Keratinocyte (primary cell): ENCODE measurements around the gene HNRNPA2B1.

ENCODE experiments used
- CTCF ChIP-seq, 3 experiments: IDR thresholded peaks in 1 of 3; conservative IDR thresholded peaks in 1 of 3; optimal IDR thresholded peaks in 1 of 3; 2 replicates in 2 of 3; 3 replicates in 1 of 3; pipeline versions ENCODE3 to v1.5.1; 2011; ENCODE audit warnings: low read length in 3 of 3, mild to moderate bottlenecking in 3 of 3, moderate library complexity in 2 of 3, control low read depth in 1 of 3, inconsistent platforms in 1 of 3; ENCODE audit not compliant: insufficient read depth in 2 of 3; ENCODE audit errors: extremely low read depth in 1 of 3
- EZH2 ChIP-seq: IDR thresholded peaks from one replicate; pipeline ENCODE4 v1.6.1; 2012; ENCODE audit warnings: inconsistent platforms, mild to moderate bottlenecking, low read length, moderate library complexity

DNA sequence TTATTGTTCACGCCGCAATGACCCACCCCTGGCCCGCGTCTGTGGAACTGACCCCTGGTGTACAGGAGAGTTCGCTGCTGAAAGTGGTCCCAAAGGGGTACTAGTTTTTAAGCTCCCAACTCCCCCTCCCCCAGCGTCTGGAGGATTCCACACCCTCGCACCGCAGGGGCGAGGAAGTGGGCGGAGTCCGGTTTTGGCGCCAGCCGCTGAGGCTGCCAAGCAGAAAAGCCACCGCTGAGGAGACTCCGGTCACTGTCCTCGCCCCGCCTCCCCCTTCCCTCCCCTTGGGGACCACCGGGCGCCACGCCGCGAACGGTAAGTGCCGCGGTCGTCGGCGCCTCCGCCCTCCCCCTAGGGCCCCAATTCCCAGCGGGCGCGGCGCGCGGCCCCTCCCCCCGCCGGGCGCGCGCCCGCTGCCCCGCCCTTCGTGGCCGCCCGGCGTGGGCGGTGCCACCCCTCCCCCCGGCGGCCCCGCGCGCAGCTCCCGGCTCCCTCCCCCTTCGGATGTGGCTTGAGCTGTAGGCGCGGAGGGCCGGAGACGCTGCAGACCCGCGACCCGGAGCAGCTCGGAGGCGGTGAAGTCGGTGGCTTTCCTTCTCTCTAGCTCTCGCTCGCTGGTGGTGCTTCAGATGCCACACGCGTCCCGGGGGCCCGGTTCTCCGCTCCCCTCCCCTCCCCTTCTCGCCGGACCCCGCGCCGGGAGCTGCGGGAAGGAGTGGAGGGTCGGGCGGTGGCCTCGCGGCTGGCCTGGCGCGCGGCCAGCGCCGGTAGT, 887 bp upstream of the HNRNPA2B1 start, which contains the start of gene CBX3:
- TF ChIP-seq CTCF (optimal IDR thresholded peaks at IDR 0.05 in 1 of 3, IDR thresholded peaks at IDR 0.05 in 1 of 3, conservative IDR thresholded peaks at IDR 0.05 in 1 of 3; ENCODE audit: extremely low read depth in 1 of 3, insufficient read depth in 2 of 3, low read length in 3 of 3) (no peak), EZH2 (no peak)
